ENCODE data around the gene ENDOU. TPM values are rescaled to one million over a fixed set of nuclear protein-coding genes. Genes with fewer than 3 reads are reported as not detected.

ENDOU gene
- total RNA-seq, 6 experiments from 2014 or later = 0.11 TPM; not detected in 5

GRCh38 chr12:47698055-47698454 is 27.2 kb downstream of the ENDOU start:
- H3K27ac Mint-ChIP-seq = no peak overlapping the region
- DNase-seq = no peak
- 0 out of 2 replicates have a peak, but pooled peaks cover under 1% of the 10 kb centered on the region for H3K4me1 Mint-ChIP-seq (ENCODE audit: low read depth)
- H3K4me3 Mint-ChIP-seq = no peak overlapping the region
- no peaks in the 10 kb centered on the region; the same call in 1 of the 2 replicates for H3K27me3 Mint-ChIP-seq (ENCODE audit: insufficient read depth)
- 0 out of 2 replicates have a peak, but pooled peaks cover 9% of the 10 kb centered on the region for H3K36me3 Mint-ChIP-seq (ENCODE audit: low read depth)
- TF ChIP-seq CTCF (IDR thresholded peaks at IDR 0.05) = no peak
- H3K9me3 Mint-ChIP-seq = no peaks in the 10 kb centered on the region

GRCh38 chr12:47689215-47689614 is 36.1 kb downstream of the ENDOU start:
- peaks cover 19% of the 10 kb centered on the region for H3K36me3 Mint-ChIP-seq (ENCODE audit: low read depth)
- TF ChIP-seq CTCF (IDR thresholded peaks at IDR 0.05) = no peak
- no peaks in the 10 kb centered on the region for H3K27me3 Mint-ChIP-seq (ENCODE audit: insufficient read depth)
- H3K9me3 Mint-ChIP-seq = no peaks in the 10 kb centered on the region
- no peaks in the 10 kb centered on the region for H3K4me1 Mint-ChIP-seq (ENCODE audit: low read depth)
- no peak for DNase-seq
- no peak overlapping the region for H3K4me3 Mint-ChIP-seq
- H3K27ac Mint-ChIP-seq = no peak overlapping the region

- Mint-ChIP-seq H3K36me3 (ENCODE audit: low read depth) (peaks cover 15% of the 10 kb centered on the region), H3K27ac (no peak overlapping the region)
Observed at GRCh38 chr12:47687636-47688035, 37.7 kb downstream of the ENDOU start.

GRCh38 chr12:47686645-47687240 is 38.5 kb downstream of the ENDOU start:
- Mint-ChIP-seq H3K4me3 (no peak overlapping the region), H3K36me3 (ENCODE audit: low read depth) (peaks cover 7% of the 10 kb centered on the region), H3K9me3 (no peaks in the 10 kb centered on the region), H3K27me3 (ENCODE audit: insufficient read depth) (no peaks in the 10 kb centered on the region), H3K4me1 (ENCODE audit: low read depth) (no peaks in the 10 kb centered on the region), H3K27ac (no peak overlapping the region)
- peak; percentile 57 for DNase-seq
- TF ChIP-seq CTCF (IDR thresholded peaks at IDR 0.05) = peak; percentile 81

More at GRCh38 chr12:47687636-47688035, 37.7 kb downstream of the ENDOU start:
- Mint-ChIP-seq H3K4me1 (ENCODE audit: low read depth) (no peaks in the 10 kb centered on the region), H3K4me3 (no peak overlapping the region), H3K9me3 (no peaks in the 10 kb centered on the region), H3K27me3 (ENCODE audit: insufficient read depth) (no peaks in the 10 kb centered on the region)
- no peak for TF ChIP-seq CTCF (IDR thresholded peaks at IDR 0.05)
- DNase-seq = no peak

- Mint-ChIP-seq H3K9me3 (no peaks in the 10 kb centered on the region), H3K36me3 (ENCODE audit: low read depth) (peaks cover 42% of the 10 kb centered on the region), H3K4me3 (no peak overlapping the region), H3K27me3 (ENCODE audit: insufficient read depth) (no peaks in the 10 kb centered on the region), H3K27ac (no peak overlapping the region), H3K4me1 (ENCODE audit: low read depth) (no peaks in the 10 kb centered on the region)
- DNase-seq = no peak
- no peak for TF ChIP-seq CTCF (IDR thresholded peaks at IDR 0.05)
Observed at GRCh38 chr12:47679785-47680184, 45.5 kb downstream of the ENDOU start.

All from HFFc6 (cell line).